ENCODE measurements around the gene GSAP. TPM values are rescaled to one million over a fixed set of nuclear protein-coding genes. Genes with fewer than 3 reads are reported as not detected.
"Not testable (repeated sequence)": the region's sequence is repeated elsewhere in the genome, so short reads cannot be mapped to it uniquely, and the experiment has no call there.

GSAP gene
- polyA plus RNA-seq (2012; ENCODE audit: missing spikeins): 10.1 TPM

- peak; percentile 28; the same call in 1 of the 2 replicates for TF ChIP-seq POLR2AphosphoS5 (IDR thresholded peaks at IDR 0.05; ENCODE audit: low read depth, low read length)
- TF ChIP-seq POLR2A (IDR thresholded peaks at IDR 0.05; ENCODE audit: low read depth, low read length): peak; percentile 68; the same call in 1 of the 2 replicates
- TF ChIP-seq TAF1 (IDR thresholded peaks at IDR 0.05; ENCODE audit: borderline replicate concordance, low read depth, low read length): no peak
- FAIRE-seq (peak; percentile 77), DNase-seq (ENCODE audit: insufficient read length) (peak; percentile 73)
Measured at GRCh38 chr7:77415823-77416620, at the start of gene GSAP. GSAP (minus strand) TSS chr7:77416349; CDS start chr7:77416321, 28 bp downstream.

GRCh38 chr7:77465256-77465655 lies 49.1 kb upstream of the GSAP start:
- DNase-seq (ENCODE audit: insufficient read length) (no peak), FAIRE-seq (no peak)
- TF ChIP-seq POLR2AphosphoS5 (IDR thresholded peaks at IDR 0.05; ENCODE audit: low read depth, low read length): no peak
- no peak for TF ChIP-seq TAF1 (IDR thresholded peaks at IDR 0.05; ENCODE audit: borderline replicate concordance, low read depth, low read length)

GRCh38 chr7:77464589-77464988 lies 48.4 kb upstream of the GSAP start:
- TF ChIP-seq TAF1 (IDR thresholded peaks at IDR 0.05; ENCODE audit: borderline replicate concordance, low read depth, low read length) (no peak), POLR2AphosphoS5 (IDR thresholded peaks at IDR 0.05; ENCODE audit: low read depth, low read length) (no peak), POLR2A (IDR thresholded peaks at IDR 0.05; ENCODE audit: low read depth, low read length) (no peak)
- FAIRE-seq: peak; percentile 24
- peak; percentile 16 for DNase-seq (ENCODE audit: insufficient read length)

GRCh38 chr7:77463632-77464031 lies 47.5 kb upstream of the GSAP start:
- peak; percentile 68 for FAIRE-seq
- DNase-seq (ENCODE audit: insufficient read length): not testable (repeated sequence)

GRCh38 chr7:77461842-77462241 lies 45.7 kb upstream of the GSAP start:
- FAIRE-seq: no peak
- no peak for DNase-seq (ENCODE audit: insufficient read length)
- TF ChIP-seq POLR2A (IDR thresholded peaks at IDR 0.05; ENCODE audit: low read depth, low read length) (no peak), POLR2AphosphoS5 (IDR thresholded peaks at IDR 0.05; ENCODE audit: low read depth, low read length) (no peak), TAF1 (IDR thresholded peaks at IDR 0.05; ENCODE audit: borderline replicate concordance, low read depth, low read length) (no peak)

- TF ChIP-seq TAF1 (IDR thresholded peaks at IDR 0.05; ENCODE audit: borderline replicate concordance, low read depth, low read length) (no peak), POLR2AphosphoS5 (IDR thresholded peaks at IDR 0.05; ENCODE audit: low read depth, low read length) (no peak), POLR2A (IDR thresholded peaks at IDR 0.05; ENCODE audit: low read depth, low read length) (no peak)
- no peak for DNase-seq (ENCODE audit: insufficient read length)
- FAIRE-seq: no peak
Measured at GRCh38 chr7:77461246-77461645, 45.1 kb upstream of the GSAP start.

GRCh38 chr7:77460057-77460486 lies 43.9 kb upstream of the GSAP start:
- no peak for DNase-seq (ENCODE audit: insufficient read length)
- no peak for TF ChIP-seq POLR2AphosphoS5 (IDR thresholded peaks at IDR 0.05; ENCODE audit: low read depth, low read length)
- TF ChIP-seq POLR2A (IDR thresholded peaks at IDR 0.05; ENCODE audit: low read depth, low read length): no peak
- no peak for TF ChIP-seq TAF1 (IDR thresholded peaks at IDR 0.05; ENCODE audit: borderline replicate concordance, low read depth, low read length)

GRCh38 chr7:77459311-77459726 lies 43.2 kb upstream of the GSAP start:
- no peak for FAIRE-seq
- no peak for DNase-seq (ENCODE audit: insufficient read length)
- TF ChIP-seq POLR2AphosphoS5 (IDR thresholded peaks at IDR 0.05; ENCODE audit: low read depth, low read length) (no peak), TAF1 (IDR thresholded peaks at IDR 0.05; ENCODE audit: borderline replicate concordance, low read depth, low read length) (no peak), POLR2A (IDR thresholded peaks at IDR 0.05; ENCODE audit: low read depth, low read length) (no peak)

More at GRCh38 chr7:77460057-77460486, 43.9 kb upstream of the GSAP start:
- FAIRE-seq: no peak

- TF ChIP-seq POLR2A (IDR thresholded peaks at IDR 0.05; ENCODE audit: low read depth, low read length) (no peak), TAF1 (IDR thresholded peaks at IDR 0.05; ENCODE audit: borderline replicate concordance, low read depth, low read length) (no peak)
- FAIRE-seq (no peak), DNase-seq (ENCODE audit: insufficient read length) (no peak)
Measured at GRCh38 chr7:77458786-77459185, 42.6 kb upstream of the GSAP start.

GRCh38 chr7:77457779-77458178 lies 41.6 kb upstream of the GSAP start:
- DNase-seq (ENCODE audit: insufficient read length): no peak
- TF ChIP-seq POLR2A (IDR thresholded peaks at IDR 0.05; ENCODE audit: low read depth, low read length) (no peak), POLR2AphosphoS5 (IDR thresholded peaks at IDR 0.05; ENCODE audit: low read depth, low read length) (no peak)
- FAIRE-seq: no peak

- FAIRE-seq (no peak), DNase-seq (ENCODE audit: insufficient read length) (no peak)
- TF ChIP-seq POLR2A (IDR thresholded peaks at IDR 0.05; ENCODE audit: low read depth, low read length) (no peak), TAF1 (IDR thresholded peaks at IDR 0.05; ENCODE audit: borderline replicate concordance, low read depth, low read length) (no peak), POLR2AphosphoS5 (IDR thresholded peaks at IDR 0.05; ENCODE audit: low read depth, low read length) (no peak)
Measured at GRCh38 chr7:77456696-77457095, 40.5 kb upstream of the GSAP start.

GRCh38 chr7:77455321-77455720 lies 39.2 kb upstream of the GSAP start:
- no peak for TF ChIP-seq TAF1 (IDR thresholded peaks at IDR 0.05; ENCODE audit: borderline replicate concordance, low read depth, low read length)
- TF ChIP-seq POLR2AphosphoS5 (IDR thresholded peaks at IDR 0.05; ENCODE audit: low read depth, low read length): no peak
- no peak for TF ChIP-seq POLR2A (IDR thresholded peaks at IDR 0.05; ENCODE audit: low read depth, low read length)
- no peak for DNase-seq (ENCODE audit: insufficient read length)
- no peak for FAIRE-seq
